Measurements from ENCODE around the gene MGAT4B. TPM values are rescaled to one million over a fixed set of nuclear protein-coding genes. Genes with fewer than 3 reads are reported as not detected.

Gene MGAT4B
- total RNA-seq, 1 experiment from 2014 or later, result 217 TPM

GRCh38 chr5:179788193-179788854, 18.3 kb downstream of the MGAT4B start:
- Histone ChIP-seq H3K36me3 (ENCODE audit: control insufficient read depth, insufficient read depth, low read length) (no peaks in the 10 kb centered on the region), H3K27me3 (replicated peaks; ENCODE audit: control insufficient read depth, insufficient read depth, low read length) (no peaks in the 10 kb centered on the region), H3K4me3 (ENCODE audit: low read depth, low read length) (no peak overlapping the region), H3K4me1 (no peaks in the 10 kb centered on the region), H3K9me3 (no peaks in the 10 kb centered on the region)
- Mint-ChIP-seq H3K27me3 (ENCODE audit: insufficient read depth, unreplicated experiment) (no peaks in the 10 kb centered on the region), H3K36me3 (ENCODE audit: insufficient read depth, unreplicated experiment) (peaks cover 16% of the 10 kb centered on the region), H3K4me3 (ENCODE audit: unreplicated experiment) (no peak overlapping the region), H3K4me1 (ENCODE audit: low read depth, unreplicated experiment) (no peaks in the 10 kb centered on the region), H3K9me3 (ENCODE audit: unreplicated experiment) (no peaks in the 10 kb centered on the region), H3K27ac (ENCODE audit: unreplicated experiment) (no peak overlapping the region)
- DNase-seq, result no peak
- TF ChIP-seq CTCF (IDR thresholded peaks at IDR 0.05; ENCODE audit: insufficient read depth in 1 of 2, low read depth in 1 of 2, low read length in 1 of 2, severe bottlenecking in 1 of 2, unreplicated experiment in 1 of 2), result no peak
- CTCF ChIA-PET, result interaction anchor here (0.5 kb wide), 1 partner anchor 243 kb away, joined by 4 read pairs; no protein-coding TSS in a partner anchor
- POLR2A ChIA-PET, result interaction anchor here (0.7 kb wide), 1 partner anchor 165 kb away, joined by 3 read pairs; the partner anchor contains the start of gene HNRNPH1
- intact Hi-C loops (cut with micrococcal nuclease; ENCODE audit: unreplicated experiment), result no loop called here
- no TSS peak for BruUV-seq (replicated peaks)

- Mint-ChIP-seq H3K27ac (ENCODE audit: unreplicated experiment) (no peak overlapping the region), H3K4me1 (ENCODE audit: low read depth, unreplicated experiment) (no peaks in the 10 kb centered on the region), H3K9me3 (ENCODE audit: unreplicated experiment) (no peaks in the 10 kb centered on the region), H3K27me3 (ENCODE audit: insufficient read depth, unreplicated experiment) (no peaks in the 10 kb centered on the region), H3K4me3 (ENCODE audit: unreplicated experiment) (no peak overlapping the region), H3K36me3 (ENCODE audit: insufficient read depth, unreplicated experiment) (peaks cover 24% of the 10 kb centered on the region)
- Histone ChIP-seq H3K4me1 (no peaks in the 10 kb centered on the region), H3K36me3 (ENCODE audit: control insufficient read depth, insufficient read depth, low read length) (no peaks in the 10 kb centered on the region), H3K4me3 (ENCODE audit: low read depth, low read length) (no peak overlapping the region), H3K27me3 (replicated peaks; ENCODE audit: control insufficient read depth, insufficient read depth, low read length) (no peaks in the 10 kb centered on the region), H3K9me3 (no peaks in the 10 kb centered on the region)
- intact Hi-C loops (cut with micrococcal nuclease; ENCODE audit: unreplicated experiment), result no loop called here
- BruUV-seq (replicated peaks), result no TSS peak
- POLR2A ChIA-PET, result no interaction called here
- no peak for TF ChIP-seq CTCF (IDR thresholded peaks at IDR 0.05; ENCODE audit: insufficient read depth in 1 of 2, low read depth in 1 of 2, low read length in 1 of 2, severe bottlenecking in 1 of 2, unreplicated experiment in 1 of 2)
- CTCF ChIA-PET, result no interaction called here
- DNase-seq, result no peak
These were observed 19.8 kb downstream of the MGAT4B start for GRCh38 chr5:179786861-179787260.

- TF ChIP-seq CTCF (IDR thresholded peaks at IDR 0.05; ENCODE audit: insufficient read depth in 1 of 2, low read depth in 1 of 2, low read length in 1 of 2, severe bottlenecking in 1 of 2, unreplicated experiment in 1 of 2), result no peak
- ChIA-PET CTCF (interaction anchor here (0.6 kb wide), 2 partner anchors 13 to 160 kb away, joined by 4 to 5 read pairs; no protein-coding TSS in a partner anchor), POLR2A (no interaction called here)
These were observed 23.5 kb downstream of the MGAT4B start for GRCh38 chr5:179783128-179783527.

More at GRCh38 chr5:179783128-179783527, 23.5 kb downstream of the MGAT4B start:
- DNase-seq, result no peak
- Mint-ChIP-seq H3K4me1 (ENCODE audit: low read depth, unreplicated experiment) (no peaks in the 10 kb centered on the region), H3K4me3 (ENCODE audit: unreplicated experiment) (no peak overlapping the region), H3K9me3 (ENCODE audit: unreplicated experiment) (no peaks in the 10 kb centered on the region), H3K27me3 (ENCODE audit: insufficient read depth, unreplicated experiment) (no peaks in the 10 kb centered on the region), H3K27ac (ENCODE audit: unreplicated experiment) (no peak overlapping the region), H3K36me3 (ENCODE audit: insufficient read depth, unreplicated experiment) (peaks cover 42% of the 10 kb centered on the region)
- Histone ChIP-seq H3K4me1 (no peaks in the 10 kb centered on the region), H3K4me3 (ENCODE audit: low read depth, low read length) (no peak overlapping the region), H3K9me3 (no peaks in the 10 kb centered on the region), H3K27me3 (replicated peaks; ENCODE audit: control insufficient read depth, insufficient read depth, low read length) (no peaks in the 10 kb centered on the region), H3K36me3 (ENCODE audit: control insufficient read depth, insufficient read depth, low read length) (no peaks in the 10 kb centered on the region; the same call in 1 of the 2 replicates)
- intact Hi-C loops (cut with micrococcal nuclease; ENCODE audit: unreplicated experiment), result no loop called here
- no TSS peak for BruUV-seq (replicated peaks)
